Upper lobe of left lung (tissue), 4 donors: ENCODE results near the gene GNGT2.

Experiments used
- CTCF ChIP-seq, 6 experiments: fragments of 450-650 bp in 4 of 6; fragments of 200-600 bp in 2 of 6; sonication (generic) in 2 of 6; IDR thresholded peaks; one replicate each; pipeline ENCODE4 v1.5.1; 2016 to 2019; ENCODE audit warnings: antibody characterized with exemption in 6 of 6
- EP300 ChIP-seq, 4 donors: sonication (generic); formaldehyde crosslinking; IDR thresholded peaks; one replicate each; pipeline ENCODE4 v1.5.1; 2017; ENCODE audit warnings: antibody characterized with exemption in 4 of 4, control low read depth in 2 of 4
- POLR2A ChIP-seq, 4 donors: fragments of 450-650 bp; IDR thresholded peaks; one replicate each; pipeline ENCODE4 v1.5.1; 2016 to 2017; ENCODE audit warnings: antibody characterized with exemption in 4 of 4, mild to moderate bottlenecking in 2 of 4

GRCh38 chr17:49187301-49187700, 23.1 kb downstream of the GNGT2 start:
- no peak for TF ChIP-seq CTCF (IDR thresholded peaks at IDR 0.05)
- TF ChIP-seq EP300 (IDR thresholded peaks at IDR 0.05): no peak
- TF ChIP-seq POLR2A (IDR thresholded peaks at IDR 0.05): no peak
